CD4-positive, alpha-beta T cell treated with Interferon gamma for 1 hour (primary cell): ENCODE results near the gene LIX1.
A peak's percentile ranks its signal among the peaks of the same experiment; 100 is the strongest.
"Not testable (repeated sequence)": the region's sequence is repeated elsewhere in the genome, so short reads cannot be mapped to it uniquely, and the experiment has no call there.

Experiments used
- DNase-seq: peaks from one replicate; pipeline ENCODE4 v3.0.0-alpha.2; 2020

Gene LIX1

DNA sequence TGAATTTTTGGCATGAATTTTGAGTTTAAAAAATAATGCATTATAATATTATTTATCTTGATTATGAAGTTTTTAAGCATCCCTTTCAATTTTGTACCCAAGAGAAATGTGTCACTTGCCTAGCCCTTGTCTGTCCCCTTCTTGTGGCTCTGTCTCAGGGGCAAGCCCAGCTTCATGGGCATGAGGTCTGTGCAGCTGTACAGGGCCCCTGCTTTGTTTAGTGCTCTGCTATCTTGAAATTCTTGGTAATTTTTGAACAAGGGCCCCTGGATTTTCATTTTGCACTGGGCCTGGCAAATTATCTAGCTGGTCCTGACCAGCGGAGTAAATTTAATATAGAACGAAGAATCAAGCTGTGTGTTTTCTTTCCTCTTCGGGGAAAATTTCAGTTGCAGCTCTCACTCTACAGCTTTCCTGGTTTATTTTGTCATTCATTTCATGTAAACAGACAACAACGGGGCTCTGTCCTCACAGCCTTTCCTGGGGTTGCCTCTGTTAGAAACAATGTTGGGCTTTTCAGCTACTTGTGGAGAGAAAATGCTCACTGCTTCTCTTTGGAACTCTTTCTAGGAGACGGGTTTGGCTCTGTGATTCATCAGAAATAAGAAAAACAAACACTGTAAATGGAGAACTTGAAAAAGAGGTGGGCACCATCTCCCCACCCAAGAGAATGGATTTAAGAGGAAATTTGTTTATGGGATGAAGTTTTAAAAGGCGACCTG is 41.1 kb downstream of the LIX1 start:
- no peak for DNase-seq

DNA sequence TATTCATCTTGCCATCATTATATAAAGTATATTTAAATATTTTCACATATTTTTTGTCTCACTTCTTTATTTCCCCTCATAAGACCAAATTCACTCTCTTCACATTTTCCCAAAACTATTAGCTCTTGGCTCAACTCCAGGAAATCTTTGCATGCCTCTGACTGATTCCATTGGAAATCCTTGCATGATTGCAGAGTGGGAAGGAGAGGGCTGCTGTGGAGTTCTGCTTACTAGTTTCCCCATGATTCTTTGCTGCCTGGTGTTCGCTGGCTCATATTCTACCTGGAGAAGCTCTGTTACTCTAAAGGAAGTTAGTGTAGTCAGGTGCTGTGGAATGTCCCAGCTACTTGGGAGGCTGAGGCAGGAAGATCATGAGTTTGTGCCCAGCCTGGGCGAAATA is 41.9 kb downstream of the LIX1 start:
- no peak for DNase-seq

GRCh38 chr5:97098922-97099321 is 43.5 kb downstream of the LIX1 start:
- no peak for DNase-seq

DNA sequence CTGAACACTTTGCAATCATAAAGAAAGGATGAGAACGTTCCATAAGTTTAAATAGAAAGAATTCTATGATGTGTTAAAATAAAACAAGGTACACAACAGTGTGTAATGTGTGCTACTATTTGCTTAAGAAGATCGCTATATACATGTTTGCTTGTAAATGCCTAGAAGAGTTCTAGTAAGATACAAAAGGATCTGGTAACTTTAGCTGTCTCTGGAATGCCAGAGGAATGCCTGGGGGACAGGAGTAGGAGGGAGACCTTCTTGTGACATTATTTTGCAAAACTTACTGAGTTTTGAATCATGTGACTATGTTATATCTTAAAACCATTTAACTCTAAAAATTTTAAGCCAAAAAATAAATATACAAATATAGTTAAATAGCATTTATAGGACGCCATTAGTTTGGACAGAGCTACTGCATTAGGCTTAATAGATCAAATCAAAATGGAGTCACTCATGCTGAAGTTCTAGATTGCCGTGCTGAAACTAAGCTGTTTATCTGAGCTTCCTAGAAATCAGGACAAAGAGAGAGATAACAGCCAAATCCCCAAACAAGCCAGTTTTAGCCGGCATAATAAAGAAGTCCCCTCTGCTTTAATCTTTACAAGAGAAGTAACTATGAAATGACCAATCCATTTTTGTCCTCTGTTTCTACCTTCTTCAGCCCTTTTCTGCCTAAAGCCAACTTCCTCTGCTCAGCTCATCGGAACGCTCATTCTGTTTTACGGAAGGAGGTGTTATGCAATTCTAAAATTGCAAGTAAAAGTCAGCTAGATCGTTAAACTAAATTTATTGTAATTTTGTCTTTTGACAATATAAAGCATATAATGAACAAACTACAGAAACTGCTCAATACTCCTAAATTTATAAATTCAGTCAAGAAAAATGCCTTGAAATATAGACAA is 44.8 kb downstream of the LIX1 start:
- no peak for DNase-seq

DNA sequence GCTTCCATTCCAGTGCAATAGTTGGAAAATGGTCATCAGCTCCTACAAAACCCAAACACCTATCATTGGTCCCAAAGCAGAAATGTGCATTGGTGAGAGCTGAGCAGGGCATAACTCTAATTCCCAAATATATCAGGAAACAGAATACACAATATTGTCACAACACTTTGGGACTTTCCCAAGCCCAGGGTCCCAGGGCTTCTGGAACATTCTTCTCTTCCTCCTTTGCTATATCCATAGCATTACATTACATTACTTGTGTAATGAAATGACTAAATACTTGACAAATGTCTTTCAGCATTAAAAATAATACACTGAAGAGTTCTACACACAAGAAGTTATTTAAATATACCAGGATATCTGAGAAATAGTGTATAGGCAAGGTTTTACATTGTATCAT is 45.6 kb downstream of the LIX1 start:
- DNase-seq = no peak

- DNase-seq = no peak
Observed at GRCh38 chr5:97096191-97096590, 46.2 kb downstream of the LIX1 start.

DNA sequence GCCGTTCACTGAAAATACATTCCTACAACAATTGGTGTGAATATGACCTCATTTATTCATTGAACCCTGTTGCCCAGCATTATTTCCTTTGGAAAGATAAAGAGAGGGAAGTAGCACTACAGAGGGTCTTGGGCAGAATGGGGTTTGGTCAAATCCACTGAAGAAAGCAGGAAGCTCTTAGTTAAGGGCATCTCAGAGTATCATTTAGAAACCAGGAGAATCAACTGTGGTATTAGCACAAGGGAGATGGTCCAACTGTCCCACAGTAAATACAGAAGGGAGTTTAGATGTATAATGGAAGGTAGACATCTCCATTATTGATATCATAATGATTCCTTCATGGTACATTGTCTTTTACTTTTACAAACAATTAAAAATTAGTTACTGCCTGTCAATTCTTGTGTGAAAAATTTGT is 47.1 kb downstream of the LIX1 start:
- DNase-seq = no peak

DNA sequence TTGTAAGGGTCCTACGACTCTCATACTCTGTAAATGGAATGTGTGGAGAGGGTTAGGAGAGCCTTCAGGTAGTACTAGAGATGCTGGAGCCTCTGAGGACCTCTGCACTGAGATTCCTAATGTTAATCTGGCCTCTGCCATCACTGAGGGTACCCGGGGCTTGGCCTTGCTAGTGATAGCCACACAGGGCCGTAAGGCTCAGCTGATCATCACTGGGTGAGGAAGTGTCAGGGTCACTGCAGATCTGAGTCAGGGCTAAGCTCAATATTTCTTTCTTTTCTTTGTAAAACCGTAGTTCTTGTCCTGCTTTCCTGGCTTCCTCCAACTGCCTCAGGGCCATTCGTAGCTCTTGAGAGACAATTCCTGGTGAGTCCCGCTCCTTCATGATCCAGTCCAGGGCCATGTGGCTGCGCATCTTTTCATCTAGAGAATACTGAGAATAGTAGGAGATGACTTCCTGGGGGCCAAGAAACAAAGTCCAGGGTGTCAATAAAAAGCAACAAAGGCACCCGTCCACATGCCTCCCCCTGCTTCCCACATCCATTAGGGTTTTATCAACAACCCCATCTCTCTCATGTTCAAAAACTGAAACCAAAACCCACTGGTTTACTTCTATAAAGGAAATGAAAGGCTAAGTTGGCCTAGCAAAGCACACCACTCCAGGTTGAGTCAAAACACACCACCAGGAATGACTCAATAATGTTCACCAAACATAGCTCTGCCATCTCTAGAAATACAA is 47.7 kb downstream of the LIX1 start:
- no peak for DNase-seq

DNA sequence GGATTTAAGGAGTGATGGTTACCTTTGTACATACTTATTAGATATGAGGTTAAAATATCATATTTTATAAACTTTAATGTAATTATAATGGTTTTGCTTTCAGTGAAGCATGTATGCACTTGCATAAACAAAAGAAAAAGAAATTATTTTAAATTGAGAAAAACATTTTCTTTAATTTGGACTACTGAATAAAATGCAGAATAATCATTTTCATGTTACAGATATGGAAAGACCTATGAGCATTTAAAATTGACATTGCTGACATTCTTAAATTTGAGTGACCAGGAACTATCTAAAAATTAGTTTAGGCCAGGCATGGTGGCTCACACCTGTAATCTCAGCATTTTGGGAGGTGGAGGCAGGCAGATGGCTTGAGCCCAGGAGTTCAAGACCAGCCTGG is 49.2 kb downstream of the LIX1 start:
- DNase-seq = no peak

DNA sequence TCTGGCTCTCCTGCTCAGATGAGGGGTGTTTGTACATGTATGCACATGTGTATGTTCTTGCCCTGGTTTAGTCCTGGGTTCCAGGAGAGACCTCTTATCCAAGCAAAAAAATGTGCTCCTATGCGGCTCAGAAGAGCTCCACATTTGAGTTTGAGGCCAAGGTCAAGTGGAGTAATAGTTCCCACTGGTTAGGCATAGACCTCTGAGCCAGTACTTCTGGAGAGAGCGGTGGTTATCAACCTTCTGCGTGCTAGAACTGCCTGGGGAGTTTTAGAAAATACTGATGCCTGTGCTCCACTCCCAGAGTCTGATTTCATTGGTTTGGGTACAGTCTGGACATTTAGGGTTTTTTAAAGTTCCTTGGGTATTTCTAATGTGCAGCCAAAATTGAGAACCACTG is 51.5 kb downstream of the LIX1 start:
- DNase-seq = no peak

- no peak for DNase-seq
Observed at GRCh38 chr5:97089149-97089801, 53.1 kb downstream of the LIX1 start.

- DNase-seq = no peak
Observed at GRCh38 chr5:97088774-97089148, 53.6 kb downstream of the LIX1 start.

DNA sequence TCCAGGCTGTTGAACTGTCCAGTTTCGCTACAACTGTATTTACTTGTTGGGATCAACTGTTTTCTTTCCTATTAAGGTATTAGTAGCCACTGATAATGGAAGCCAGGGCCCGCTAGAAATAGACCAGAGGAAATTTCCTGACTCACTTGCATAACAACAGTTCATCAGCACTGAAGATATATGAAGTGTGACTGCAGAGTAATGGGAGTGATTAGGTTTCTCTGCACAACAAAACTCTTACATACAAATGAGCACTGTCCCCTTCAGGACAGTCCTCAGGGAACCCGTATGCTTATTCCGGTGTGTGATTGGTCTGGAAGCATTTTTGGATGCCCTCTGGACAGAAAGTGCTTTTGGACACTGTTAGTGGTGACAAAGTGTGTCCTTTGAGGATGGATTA is 55.3 kb downstream of the LIX1 start:
- no peak for DNase-seq

DNA sequence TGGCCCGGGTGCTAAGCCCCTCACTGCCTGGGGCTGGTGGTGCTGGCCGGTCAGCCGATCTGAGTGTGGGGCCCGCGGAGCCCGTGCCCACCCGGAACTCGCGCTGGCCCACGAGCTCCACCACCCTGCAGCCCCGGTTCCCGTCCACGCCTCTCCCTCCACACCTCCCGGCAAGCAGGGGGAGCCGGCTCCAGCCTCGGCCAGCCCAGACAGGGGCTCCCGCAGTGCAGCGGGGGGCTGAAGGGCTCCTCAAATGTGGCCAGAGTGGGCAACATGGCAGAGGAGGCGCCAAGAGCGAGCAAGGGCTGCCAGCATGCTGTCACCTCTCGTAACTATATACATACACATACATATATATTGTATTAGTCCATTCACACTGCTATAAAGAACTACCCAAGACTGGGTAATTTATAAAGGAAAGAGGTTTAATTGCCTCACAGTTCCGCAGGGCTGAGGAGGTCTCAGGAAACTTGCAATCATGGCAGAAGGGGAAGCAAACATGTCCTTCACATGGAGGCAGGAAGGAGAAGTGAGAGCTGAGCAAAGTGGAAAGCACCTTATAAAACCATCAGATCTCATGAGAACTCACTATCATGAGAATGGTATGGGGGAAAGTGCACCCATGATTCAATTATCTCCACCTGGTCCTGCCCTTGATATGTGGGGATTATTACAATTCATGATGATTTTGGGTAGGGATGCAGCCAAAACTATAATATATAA is 56.8 kb downstream of the LIX1 start:
- DNase-seq = peak; percentile 16

- DNase-seq = not testable (repeated sequence)
Observed at GRCh38 chr5:97084782-97085458, 57.5 kb downstream of the LIX1 start.

DNA sequence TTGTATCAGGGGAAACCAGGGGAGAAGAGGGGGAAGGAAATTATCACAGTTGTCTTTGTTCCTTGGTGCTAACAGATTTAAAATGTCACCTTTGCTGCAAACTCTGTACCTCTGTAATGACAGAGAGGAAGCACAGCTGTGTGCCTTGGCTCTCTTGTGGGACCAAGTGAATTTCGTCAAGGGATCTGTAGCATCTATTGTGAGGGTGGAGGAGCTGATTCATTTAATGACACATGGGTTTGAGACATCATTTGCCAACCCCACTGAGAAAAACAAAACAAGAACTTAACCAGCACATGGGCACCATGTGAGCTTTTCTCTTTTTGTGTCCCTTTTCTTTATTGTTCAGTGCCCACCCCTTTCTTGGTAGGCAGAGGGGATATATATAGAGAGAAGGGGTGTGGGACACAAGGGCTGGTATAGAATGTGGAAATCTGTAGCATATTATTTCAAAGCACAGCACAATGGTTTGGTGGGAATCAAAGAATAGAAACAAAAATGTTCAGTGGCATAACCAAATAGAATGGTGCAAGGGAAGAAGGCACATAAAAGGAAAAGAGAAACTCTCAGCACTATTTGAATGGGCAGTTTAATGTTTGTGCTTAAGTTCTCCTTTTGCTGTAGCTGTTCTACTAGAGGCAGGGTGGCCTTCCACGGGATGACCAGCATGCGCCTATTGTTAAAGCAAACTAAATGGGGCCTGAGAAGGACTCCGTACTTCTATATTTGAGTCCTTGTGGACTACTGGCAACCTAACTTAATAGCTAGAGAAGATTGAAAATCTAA is 63.3 kb downstream of the LIX1 start:
- DNase-seq = no peak

- DNase-seq = no peak
Observed at GRCh38 chr5:97077246-97077645, 65.2 kb downstream of the LIX1 start.

DNA sequence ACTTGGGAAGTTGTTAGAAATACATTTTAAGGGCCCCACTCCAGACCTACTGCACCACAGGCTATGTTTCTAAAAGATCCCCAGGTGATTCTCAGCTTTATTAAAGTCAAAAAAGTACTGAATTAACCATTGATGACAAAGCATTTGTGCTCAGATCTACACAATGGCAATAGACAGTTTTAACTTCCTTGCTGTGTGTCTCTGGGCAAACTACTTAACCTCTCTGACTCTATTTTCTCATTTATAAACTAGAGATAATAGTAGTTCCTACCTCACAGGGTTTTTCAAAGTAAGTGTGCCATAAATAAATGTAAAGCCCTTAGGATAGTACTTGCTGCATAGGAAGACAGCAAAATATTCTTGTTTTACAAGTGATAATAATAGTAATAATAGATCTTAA is 66.3 kb downstream of the LIX1 start:
- DNase-seq = no peak

DNA sequence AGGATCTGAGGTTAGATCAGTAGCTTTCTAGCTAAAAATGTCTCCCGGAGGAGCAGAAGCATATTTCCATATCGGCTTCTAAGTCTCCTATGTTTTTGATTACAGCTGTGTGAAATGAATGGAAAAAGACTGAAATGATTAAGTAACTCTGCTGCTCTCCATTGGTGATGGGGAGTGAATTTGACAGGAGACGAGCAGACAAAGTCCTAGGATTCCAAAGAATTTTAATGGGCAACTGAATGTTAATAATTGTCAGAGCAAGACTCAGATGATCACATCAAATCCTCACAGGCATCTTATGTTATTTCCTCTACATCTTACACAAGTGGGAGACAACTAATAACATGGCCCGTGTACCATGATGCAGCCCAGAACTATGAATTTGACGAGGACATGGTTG is 66.8 kb downstream of the LIX1 start:
- no peak for DNase-seq

DNA sequence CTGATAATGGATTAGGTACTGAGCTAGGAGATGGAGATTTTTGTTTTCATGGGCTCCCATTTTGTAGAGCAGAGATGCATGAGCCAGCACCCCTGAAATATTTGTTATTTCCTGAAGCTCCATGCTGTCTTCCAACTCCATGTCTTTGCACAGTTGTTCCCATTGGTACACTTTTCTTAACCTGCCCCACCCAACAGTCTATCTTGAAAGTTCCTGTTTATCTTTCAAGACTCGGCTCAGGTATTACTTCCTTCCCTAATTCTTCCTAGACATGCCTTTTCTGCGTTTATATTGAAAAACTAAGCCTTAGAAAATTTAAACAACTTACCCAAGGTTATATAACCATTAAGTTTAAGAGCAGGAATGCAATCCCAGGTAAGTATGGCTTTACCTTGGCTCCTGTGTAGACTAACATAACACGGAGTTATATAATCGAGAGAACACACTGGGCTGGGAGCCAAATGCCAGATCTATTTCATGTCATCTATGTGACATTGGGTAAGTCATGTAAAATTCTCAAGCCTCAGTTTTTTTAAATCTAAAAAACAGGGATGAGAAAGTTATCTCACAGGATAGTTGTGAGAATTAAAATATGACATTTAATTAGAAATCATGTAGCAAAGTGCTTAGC is 67.4 kb downstream of the LIX1 start:
- no peak for DNase-seq

- DNase-seq = no peak
Observed at GRCh38 chr5:97073420-97073819, 69.0 kb downstream of the LIX1 start.
